OCI-LY1 (cell line): ENCODE results near the gene NELL2.

ENCODE experiments used
- CTCF ChIP-seq: fragments of 200-600 bp; sonication (generic), shearing (Covaris generic); IDR thresholded peaks from 2 replicates; pipeline ENCODE4 v1.5.1; 2017; ENCODE audit warnings: mild to moderate bottlenecking, antibody characterized with exemption, low read length, moderate library complexity, mixed read lengths
- EZH2 ChIP-seq: fragments of 200-600 bp; sonication (generic), shearing (Covaris generic); IDR thresholded peaks from 2 replicates; pipeline ENCODE4 v1.8.0; 2017; ENCODE audit warnings: borderline replicate concordance, mixed run types, mild to moderate bottlenecking, antibody characterized with exemption, low read length, moderate library complexity, mixed read lengths

DNA sequence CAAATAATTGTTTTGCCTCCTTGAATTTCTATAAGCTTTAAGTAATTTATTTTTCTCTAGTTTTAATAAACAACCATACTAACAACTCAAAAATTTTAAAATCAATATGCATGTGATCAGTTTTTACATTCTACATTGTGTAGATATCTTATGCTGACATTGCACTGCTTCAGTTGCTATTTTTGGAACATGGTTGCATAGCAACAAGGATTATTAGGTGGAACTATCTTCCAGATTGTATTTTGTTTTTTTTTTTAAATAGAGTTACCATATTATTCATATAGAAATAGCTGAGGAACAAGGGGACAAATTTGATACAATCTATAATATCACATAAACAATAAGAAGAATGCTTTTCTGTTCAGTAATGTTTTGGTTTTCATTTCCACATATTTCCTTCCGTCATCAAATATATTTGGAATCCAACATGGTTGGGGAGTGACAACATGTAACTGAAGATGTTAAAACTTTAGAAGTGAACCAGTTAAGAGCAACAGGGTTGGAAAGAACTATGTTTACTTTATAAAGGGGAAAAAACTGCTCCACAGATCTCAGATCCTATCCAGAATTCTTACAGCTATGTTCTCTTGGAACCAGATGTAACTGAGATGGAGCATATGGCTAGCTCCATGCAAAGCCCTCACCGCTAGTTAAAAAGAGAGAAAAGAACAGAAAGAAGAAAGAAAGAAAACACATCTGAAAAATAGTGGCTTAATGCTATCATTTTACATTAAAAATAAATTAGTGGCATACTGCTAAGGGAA, 235.5 kb downstream of the NELL2 start:
- TF ChIP-seq CTCF (no peak), EZH2 (no peak)
